GM15510 (cell line): ENCODE results near the gene C2CD4A.

Experiments used
- POLR2A ChIP-seq: IDR thresholded peaks from 3 replicates; pipeline ENCODE4 v1.6.1; 2011; ENCODE audit warnings: borderline replicate concordance; ENCODE audit not compliant: insufficient read length; ENCODE audit errors: extremely low read depth

C2CD4A gene

DNA sequence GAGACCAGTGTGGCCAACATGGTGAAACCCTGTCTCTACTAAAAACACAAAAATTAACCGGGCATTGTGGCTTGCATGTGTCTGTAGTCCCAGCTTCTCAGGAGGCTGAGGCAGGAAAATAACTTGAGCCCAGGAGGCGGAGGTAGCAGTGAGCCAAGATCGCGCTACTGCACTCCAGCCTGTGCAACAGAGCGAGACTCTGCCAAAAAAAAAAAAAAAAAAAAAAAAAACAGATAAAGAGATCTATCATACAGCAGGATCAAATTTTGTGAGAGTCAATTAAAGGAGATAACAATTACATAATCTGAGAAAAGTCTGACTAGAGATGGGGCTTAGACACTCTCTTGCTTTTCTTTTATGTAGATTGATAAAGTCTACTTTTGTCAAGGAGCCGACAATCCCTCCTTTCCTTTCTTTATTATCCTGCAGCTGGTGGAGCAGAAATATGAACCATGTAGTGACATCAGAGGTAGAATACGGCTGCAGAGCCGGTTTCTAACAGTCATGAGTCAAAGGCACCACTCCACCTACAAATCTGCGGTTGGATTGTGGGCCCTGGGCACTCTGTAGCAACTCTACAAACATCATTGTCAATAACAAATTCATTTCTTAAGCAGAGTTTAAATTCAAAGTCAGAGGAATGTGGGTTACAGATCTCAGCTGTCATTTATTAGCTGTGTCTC, 9.0 kb downstream of the C2CD4A start:
- no peak for TF ChIP-seq POLR2A

DNA sequence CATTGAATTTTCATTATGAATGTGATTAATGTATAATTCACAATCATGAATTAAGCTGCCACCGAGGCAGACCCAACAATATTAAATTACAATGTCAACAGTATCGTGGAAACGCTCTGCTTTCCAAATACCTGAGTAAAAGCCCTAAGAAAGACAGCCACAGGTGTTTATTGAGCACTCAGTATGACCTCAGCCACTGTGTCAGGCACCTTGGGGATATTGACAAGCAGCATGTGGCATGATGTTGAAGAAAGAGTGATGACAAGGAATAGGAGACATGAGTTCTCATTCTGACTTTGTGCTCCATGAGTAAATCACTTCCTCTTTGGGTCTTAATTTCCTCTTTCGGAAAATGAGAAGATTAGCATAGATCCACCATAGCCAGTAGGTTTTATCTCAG, 12.8 kb downstream of the C2CD4A start:
- no peak for TF ChIP-seq POLR2A

DNA sequence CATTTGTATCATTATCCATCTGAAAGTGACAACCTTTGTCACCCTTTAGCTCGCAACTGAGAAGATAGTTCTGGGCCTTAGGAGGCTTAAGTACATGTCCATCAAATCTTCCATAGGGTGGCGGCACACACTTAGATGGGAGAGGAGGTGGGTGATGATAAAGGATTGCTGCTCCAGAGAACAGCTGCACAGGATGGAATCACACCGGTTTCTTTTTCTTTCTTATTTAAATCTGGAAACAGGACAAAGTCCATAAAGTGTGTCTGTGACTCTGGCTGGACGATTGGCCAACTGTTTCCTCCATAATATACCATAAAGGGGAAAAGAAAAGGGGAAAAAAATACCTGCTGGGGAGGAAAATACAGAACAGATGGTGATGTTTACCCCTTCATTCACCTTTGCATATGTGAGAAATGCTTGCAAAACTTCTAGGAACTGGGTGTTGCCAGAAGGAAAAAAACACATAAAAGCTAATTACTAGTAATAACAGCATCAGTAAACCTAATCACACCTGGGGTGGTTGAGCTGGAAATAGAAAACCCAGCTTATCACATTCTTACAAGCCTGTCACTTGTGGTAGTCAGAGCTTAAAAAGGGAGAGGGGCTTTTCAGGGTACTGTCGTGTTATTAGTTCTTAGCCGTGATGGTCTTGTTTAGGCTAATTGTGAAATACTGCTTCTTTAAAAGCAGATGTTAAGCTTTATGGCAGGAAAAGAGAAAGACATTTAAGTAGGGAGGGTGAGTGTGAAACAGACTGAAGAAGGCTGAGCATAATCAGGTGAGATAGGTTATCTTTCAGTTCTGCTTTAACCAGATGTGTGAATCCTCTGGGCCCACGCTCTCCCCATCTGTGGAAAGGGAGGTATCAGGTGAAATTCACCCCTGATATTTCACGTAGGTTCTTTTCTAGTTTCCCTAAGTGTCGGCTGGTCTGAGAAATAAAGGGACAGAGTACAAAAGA, 16.7 kb downstream of the C2CD4A start:
- TF ChIP-seq POLR2A: no peak

DNA sequence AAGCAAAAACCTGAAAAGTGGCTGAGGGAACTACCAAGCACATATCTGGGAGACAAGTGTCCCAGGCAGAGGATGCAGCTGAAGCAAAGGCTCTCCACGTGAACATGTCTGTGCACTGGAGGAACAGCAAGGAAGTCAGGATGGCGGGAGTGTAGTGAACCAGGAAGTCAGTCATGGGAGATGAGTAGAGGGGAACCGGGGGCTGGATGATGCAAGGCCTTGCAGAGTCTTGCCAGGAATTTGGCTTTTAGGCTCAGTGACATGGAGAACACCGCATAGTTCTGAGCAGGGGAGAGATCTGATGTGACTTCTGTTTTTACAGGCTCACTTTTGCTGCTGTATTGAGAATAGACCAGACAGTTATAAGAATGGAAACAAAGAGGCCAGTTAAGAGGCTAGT, 19.0 kb downstream of the C2CD4A start:
- no peak for TF ChIP-seq POLR2A

DNA sequence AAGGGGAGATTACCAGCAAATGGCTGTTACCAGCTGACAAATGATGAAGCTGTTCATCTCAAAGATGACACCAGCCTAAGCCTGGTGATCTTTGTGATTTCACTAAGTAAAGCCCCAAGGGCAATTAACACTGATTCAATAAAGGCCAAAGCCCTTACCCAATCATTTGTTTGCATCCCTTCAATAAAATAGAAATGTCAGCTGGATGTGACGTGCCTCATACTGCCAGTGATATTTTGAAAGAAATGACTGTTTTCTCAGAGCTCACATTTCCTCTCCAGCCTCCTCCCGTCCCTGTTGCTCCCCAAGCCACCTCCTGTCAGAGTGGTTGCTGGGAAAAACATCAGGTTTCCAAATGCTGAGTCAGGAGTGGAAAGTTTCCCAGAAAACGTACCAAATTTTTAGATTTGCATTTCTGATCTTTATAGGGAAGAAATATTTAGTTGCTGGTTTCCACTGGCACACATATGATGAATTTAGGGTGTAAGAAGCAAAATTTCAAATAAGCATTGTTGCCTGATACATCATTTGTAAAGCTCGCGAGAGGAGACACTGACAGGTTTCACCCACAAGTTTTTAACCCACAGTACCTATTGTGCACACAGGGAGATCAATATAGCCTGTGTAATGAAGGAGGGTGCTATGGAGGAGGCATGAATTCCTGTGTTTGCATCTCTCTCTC, 21.0 kb downstream of the C2CD4A start:
- TF ChIP-seq POLR2A: no peak

DNA sequence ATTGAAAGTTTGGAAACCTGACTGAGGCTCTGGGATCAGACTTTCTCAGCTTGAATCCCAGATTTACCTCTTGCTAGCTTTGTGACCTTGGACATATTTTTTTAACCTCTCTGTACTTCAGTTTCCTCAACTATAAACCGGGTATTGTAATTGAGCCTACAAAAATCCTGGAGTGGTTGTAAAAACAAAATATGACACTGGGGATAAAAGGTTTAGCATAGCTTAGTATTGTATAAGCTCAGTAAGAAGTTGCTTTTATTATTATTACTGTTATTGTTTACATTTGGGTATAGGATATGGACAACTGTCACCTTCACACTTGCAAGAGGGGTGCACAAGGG, 21.5 kb downstream of the C2CD4A start:
- no peak for TF ChIP-seq POLR2A

DNA sequence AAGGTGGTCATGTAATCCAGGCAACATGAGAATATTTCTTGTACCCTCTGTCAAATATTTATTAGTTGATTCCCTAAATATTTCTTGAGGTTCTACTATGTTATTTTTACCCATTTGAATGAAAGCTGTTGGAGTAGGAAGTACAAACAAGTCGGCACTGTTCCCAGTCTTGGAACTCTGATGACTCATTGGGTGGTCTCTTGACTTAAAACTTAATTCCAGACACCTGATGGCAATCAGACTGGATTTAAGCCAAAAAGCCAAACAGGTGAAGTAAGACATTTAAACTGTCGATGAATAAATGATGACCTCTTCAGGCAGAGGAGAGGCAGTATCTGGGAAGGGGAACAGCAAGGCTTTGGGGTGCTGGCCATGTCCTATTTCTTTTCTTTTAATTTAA, 22.8 kb downstream of the C2CD4A start:
- no peak for TF ChIP-seq POLR2A

DNA sequence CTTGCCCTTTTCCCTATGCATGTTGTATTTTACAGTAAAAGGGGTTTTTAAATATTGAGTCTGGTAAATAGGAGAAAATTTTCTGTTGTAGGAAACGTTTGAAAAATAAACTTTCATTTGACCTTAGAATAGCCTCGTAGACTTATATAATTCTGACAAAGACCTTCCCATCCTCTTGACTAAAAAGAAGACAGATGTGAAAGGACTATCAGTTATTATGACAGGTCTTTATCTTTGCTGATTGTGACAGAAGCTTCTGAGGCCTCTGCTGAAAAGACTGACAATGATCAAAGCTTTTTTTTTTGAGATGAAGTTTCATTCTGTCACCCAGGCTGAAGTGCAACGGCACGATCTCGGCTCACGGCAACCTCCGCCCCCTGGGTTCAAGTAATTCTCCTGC, 24.2 kb downstream of the C2CD4A start:
- TF ChIP-seq POLR2A: no peak

DNA sequence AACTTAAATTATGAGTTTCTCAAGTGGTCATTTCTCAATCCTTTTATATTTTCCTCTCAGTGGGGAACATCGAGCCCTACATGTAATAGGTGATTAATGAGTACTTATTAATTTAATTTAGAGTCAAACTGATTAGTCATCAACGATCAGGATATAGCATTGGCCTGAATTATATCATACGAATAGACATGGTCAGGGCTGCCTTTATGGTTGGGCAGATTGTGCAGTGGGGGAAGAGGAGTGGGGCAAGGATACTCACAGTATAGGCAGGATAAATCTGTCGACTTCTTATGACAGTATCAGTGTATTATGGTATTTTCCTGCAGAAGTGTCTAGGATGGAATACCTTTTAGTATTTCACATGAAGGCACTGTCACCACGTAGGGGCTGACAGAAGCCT, 27.0 kb downstream of the C2CD4A start:
- TF ChIP-seq POLR2A: no peak

DNA sequence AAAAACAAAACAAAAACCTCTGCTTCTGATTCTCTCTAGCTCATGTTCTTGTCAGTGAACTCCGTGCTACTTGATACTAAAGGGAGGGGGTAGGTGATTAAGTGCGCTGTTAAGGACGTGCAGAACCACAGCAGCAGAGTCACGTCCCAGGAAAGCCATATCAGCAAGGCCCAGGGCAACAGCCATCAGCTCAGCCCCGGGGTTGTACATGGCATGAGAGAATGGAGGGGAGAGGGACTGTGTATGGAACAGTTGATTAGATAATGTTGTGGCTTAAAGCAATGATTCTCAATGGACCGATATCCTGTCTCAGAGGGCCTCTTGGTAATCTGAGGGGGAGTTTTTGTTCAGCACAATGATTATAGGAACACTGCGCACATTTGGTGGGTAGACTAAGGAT, 27.6 kb downstream of the C2CD4A start:
- no peak for TF ChIP-seq POLR2A

DNA sequence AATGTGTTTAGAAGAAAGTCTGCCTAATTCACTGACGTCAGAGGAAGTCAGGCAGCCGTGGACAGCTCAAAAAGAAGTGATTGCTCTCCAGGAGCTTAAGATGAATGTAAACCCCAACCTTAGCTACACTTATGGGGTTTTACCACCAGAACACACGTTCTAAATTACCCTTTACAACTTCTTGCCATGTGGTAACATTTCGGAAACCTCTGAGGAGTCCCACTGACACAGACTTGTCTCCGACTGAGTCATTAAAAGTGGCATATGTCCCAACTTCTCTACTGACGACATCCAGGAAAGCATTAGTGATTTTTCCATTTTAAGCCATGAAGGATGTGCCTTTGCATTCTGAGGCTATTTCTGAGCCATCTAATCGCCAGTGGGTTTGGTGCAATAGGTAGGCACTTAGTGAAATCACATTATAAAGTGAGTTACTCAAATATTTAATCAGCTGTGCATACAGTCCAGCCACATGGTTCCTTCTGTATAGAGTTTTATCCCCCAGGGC, 32.4 kb downstream of the C2CD4A start:
- TF ChIP-seq POLR2A: no peak

DNA sequence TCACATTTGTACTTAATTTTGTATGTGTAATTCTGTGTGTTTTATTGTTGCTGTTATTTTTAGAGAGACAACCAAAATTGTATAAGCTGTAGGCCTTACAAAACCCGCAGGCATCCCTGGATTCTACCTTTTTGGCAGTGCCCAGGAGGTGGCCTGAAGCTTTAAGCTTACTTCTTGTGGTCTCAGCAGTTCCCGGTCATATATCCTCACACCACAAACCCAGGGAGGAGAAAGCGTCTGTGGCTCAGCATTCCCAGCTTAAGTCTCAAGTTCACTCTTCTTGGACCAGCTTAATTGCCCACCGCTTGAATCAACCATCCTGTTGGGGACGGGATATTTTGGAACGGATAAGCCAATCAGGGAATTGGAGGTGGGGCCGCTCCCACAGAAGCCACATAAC, 36.7 kb downstream of the C2CD4A start:
- no peak for TF ChIP-seq POLR2A

DNA sequence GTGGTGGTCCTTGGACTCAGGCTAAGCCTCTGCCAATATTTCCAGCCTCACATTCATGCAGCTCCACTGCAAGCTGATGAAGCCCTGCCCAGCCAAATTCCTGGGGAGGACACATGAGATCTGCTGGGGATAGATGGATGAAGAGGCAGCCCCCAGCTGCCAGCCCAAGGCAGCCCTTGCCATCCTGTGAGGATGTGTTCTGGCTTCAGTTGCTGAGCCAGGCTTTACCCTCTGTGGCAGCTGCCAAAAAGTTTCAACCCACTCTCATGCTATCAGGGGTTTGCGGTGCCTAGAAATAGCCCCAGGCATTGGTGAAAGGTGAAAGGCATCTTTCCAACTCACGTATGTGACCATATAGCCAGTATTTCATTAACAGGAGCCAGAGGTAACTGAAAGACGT, 37.6 kb downstream of the C2CD4A start:
- TF ChIP-seq POLR2A: no peak

DNA sequence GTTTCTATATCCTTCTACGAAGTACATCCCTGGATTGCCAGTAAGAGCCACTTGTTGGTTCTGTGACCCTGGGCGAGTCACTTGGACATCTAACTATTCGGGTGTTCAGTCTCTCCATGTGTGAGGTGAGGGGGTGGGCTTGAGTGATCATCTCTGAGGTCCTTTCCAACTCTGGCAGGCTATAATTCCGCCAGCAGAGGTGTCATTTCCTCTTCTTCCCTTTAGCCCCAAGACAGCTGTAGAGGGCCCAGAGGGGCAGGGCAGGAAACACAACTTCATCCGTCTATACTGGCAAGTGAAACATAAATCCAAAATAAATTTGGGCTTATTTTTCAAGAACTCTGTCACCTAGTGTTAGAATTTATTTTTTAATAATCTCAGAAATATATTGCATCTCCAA, 38.1 kb downstream of the C2CD4A start:
- no peak for TF ChIP-seq POLR2A

DNA sequence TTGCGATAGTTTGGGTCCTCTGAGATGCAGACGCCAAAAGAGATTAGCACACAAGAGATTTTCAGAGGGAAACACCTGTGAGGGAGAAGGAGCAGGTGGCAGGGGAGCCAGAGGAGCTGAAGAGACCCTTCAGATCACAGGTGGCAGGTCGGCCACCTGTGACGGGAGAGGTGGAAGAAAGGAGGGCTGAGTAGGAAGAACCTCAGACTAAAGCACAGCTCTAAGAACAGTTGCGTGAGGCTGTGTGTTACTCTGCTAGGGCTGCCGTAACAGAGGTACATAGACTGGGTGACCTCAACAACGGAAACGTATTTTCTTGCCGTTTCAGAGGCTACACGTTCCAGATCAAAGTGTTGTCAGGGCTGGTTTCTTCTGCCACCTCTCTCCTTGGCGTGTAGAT, 38.5 kb downstream of the C2CD4A start:
- no peak for TF ChIP-seq POLR2A

DNA sequence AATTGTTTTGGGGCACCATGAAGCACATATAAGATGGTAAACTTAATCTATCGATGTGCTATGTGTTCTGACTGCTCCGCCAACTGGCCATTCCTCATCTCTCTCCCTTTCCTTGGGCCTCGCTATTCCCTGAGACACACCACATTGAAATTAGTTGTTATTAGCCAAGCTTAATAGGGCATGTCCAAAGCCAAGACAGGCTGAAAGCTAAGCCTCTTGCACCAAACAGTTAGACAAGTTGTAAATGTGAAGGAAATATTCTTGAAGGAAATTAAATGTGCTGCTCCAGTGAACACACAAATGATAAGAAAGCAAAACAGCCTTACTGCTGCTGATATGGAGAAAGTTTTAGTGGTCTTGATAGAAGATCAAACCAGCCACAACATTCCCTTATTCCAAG, 39.3 kb downstream of the C2CD4A start:
- no peak for TF ChIP-seq POLR2A

DNA sequence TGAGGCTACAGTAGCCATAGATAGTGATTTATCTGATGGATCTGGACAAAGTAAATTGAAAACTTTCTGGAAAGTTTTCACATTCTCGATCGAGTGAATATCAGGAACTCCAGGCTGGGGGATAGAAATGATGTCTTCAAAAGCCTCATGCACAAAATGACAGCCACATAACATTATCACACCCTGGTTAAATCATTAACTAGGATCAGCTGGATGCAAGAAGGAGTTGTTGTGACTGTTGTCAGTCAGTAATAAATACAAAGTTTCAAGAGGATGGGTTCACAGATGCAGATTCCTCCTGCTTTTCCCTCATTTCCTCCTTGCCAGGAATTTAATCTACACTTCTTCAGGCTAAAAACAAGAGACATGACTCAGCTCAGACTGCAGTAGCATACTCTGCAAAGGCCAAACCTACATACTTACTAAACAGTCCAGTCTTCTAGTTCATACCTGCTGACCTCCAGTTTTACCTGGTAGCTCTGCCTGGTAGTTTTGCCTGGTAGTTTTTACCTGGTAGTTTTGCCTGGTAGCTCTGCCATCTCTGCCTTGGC, 40.9 kb downstream of the C2CD4A start:
- TF ChIP-seq POLR2A: no peak
